GM19328 (cell line): ENCODE data around the gene RNF217.
"Not testable (repeated sequence)": the region's sequence is repeated elsewhere in the genome, so short reads cannot be mapped to it uniquely, and the experiment has no call there.

Experiments
- ATAC-seq: cut with Tn5 transposase; IDR thresholded peaks from one replicate; pipeline ENCODE4 v1.9.1; 2021; ENCODE audit warnings: mild to moderate bottlenecking, moderate library complexity; ENCODE audit not compliant: unreplicated experiment

RNF217 gene

DNA sequence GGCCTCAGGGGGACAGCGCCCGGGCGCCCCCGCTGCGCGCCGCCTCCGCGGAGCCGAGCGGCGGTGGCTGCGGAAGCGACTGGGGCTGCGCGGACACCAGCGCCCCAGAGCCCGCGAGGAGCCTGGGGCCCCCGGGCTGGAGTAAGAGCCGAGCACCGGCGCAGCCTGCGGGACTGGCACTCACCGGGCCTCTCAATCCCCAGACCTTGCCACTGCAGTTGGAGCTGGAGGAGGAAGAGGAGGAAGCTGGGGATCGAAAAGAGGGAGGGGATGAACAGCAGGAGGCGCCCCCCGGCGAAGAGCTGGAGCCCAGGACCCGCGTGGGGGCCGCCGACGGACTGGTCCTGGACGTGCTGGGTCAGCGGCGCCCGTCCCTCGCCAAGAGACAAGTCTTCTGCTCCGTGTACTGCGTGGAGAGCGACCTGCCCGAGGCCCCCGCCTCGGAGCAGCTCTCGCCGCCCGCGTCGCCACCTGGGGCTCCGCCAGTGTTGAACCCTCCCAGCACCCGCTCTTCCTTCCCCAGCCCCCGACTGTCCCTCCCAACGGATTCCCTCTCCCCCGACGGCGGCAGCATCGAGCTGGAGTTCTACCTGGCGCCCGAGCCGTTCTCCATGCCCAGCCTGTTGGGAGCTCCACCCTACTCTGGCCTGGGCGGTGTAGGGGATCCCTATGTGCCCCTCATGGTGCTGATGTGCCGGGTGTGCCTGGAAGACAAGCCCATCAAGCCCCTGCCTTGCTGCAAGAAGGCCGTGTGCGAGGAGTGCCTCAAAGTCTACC, 590 bp downstream of the RNF217 start:
- ATAC-seq, result no peak

DNA sequence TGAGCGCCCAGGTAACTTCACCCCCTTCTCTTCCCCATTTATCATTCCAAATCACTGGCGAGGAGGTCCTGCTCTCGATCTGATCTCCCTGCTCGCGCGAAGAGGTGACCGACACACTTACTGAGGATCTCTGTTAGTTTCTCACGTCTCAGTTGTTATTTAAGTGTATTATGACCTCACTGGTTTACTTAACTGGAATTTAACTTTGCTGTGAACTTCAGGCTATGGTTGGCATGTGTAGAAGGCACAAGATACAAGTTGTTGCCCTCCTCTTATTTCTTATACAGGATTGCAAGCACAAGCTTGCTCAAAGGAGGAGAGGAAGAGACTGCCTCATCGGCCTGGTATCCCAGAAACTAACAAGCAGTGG, 1.2 kb downstream of the RNF217 start:
- no peak for ATAC-seq

DNA sequence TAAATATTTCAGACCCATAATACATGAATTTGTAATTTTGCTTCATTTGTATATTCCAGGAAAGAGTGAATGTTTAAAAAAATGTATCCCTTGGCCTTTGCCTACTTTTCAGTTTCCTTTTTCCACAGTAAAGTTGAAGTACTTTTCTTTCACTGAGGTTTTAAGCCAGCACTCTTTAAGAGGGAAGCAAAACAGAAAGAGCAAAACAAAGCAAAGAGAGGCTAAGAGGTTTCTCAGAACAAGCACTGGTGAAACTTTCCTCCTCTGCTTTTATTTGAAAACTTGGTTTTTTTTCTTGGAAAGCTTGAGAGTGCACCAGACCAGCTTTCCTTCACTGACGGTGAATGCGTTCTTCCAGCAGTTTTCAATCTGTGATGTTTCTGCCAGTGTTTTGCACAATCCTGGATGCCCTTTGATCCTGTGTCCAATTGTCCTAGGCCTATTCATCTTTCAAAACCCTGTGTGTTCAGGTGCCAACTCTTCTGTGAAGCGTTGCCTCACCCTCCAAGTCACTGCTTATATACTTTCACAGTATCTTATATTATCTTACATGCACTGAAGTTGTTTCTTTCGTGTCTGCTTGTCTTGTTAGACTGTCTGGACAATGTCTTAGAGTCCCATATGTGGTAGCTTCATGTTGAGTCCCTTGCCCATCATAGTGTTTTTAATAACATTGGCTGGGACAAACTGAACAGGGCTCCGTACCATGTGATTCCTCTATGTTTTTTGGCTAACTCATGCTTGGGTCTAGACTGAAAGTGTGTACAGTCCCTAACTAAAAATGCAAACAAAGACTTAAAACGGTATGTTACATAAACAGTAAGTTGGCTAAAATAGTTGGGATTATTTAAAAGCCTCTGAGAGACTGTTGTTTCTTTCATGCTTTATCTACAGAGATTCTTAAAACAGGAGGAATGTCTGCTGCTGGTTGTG, 1.9 kb downstream of the RNF217 start:
- ATAC-seq, result no peak

DNA sequence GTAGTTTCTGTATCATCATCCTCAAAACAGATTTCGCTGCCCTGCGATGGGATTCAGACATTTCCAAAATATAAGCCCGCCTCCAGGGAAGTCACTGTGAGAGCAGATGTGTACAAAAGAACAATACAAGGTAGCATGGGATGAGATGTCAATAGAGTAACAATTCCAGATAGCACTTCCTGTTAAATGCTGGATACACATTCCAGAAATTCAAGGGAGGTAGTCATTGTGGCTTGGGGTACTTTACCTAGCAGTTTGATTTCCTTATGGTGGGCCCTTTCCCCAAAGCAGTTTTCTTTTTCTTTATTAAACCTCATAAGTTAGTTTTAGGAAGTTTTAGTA, 2.5 kb downstream of the RNF217 start:
- ATAC-seq, result no peak

- not testable (repeated sequence) for ATAC-seq
Observed at GRCh38 chr6:124965424-124965850, 3.2 kb downstream of the RNF217 start.

- no peak for ATAC-seq
Observed at GRCh38 chr6:124967444-124967843, 5.2 kb downstream of the RNF217 start.

DNA sequence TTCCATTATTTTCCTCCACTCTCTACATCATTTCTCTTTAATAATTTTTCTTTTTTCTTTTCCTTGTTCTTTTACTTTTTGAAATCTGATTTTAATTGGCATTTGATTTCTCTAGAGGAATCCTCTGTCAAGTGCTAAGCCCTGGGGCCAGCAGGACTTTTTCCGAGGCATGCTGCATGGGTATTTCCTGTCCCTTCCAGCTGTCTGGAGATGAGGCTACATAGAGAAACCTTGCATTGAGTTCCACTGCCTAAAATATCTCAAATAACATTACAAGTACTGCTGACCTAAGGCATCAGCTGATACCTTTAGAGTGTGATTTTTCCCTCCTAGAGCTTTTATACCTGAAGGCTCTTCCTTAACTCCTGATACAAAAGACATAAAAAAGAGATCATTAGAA, 6.2 kb downstream of the RNF217 start:
- ATAC-seq, result no peak

- no peak for ATAC-seq
Observed at GRCh38 chr6:124970243-124970642, 8.0 kb downstream of the RNF217 start.

- no peak for ATAC-seq
Observed at GRCh38 chr6:124970763-124971162, 8.5 kb downstream of the RNF217 start.

GRCh38 chr6:124973780-124974179, 11.5 kb downstream of the RNF217 start:
- ATAC-seq, result no peak

DNA sequence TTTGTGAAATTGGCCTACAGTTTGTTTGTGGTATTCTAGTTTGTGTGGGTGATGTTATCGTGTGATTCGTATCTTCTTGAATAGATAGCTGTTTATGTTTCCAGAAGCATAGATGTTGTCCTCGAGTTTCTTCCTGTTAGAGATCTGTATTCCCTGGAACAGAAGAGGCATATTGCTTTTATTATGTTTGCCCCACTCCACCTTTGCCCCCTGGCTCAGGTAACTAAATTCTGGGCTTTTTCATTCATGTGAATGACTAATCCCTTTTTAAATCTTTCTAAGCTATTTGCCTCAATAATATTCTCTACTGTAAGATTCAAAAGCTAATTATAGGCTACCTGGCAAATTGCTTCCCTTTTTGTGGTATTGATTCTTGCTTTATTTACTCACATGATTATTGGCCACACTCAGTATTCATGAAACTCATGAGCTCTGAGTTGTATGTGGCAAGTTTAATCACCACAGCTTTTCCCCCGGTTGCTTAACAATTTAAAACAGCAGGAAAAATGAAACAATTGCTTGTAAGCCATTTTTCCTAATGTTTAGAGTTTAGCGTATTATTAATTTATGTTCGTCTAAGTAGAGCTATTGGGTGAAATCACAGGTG, 12.6 kb downstream of the RNF217 start:
- no peak for ATAC-seq

GRCh38 chr6:124977067-124977908, 15.1 kb downstream of the RNF217 start:
- ATAC-seq, result no peak

GRCh38 chr6:124978451-124979293, 16.4 kb downstream of the RNF217 start:
- no peak for ATAC-seq

GRCh38 chr6:124979294-124979678, 17.0 kb downstream of the RNF217 start:
- no peak for ATAC-seq

DNA sequence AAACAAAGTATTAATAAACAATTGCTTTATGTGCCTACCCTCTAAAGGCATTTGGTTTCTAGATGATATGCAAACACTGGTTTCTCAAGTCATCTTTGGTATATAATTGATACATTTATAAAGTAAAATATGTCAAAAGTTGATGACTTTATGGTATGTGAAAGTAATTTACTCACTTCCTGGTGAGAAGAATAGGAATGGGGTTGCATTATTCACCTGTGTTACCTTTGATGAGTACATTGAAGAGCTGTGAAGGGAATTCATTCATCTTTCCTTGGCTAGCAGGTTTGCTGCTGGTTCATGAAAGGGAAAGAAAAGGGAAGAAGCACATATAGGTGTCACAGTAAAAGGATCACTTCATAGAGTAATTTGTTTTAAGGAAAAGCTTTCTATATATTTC, 20.4 kb downstream of the RNF217 start:
- no peak for ATAC-seq

DNA sequence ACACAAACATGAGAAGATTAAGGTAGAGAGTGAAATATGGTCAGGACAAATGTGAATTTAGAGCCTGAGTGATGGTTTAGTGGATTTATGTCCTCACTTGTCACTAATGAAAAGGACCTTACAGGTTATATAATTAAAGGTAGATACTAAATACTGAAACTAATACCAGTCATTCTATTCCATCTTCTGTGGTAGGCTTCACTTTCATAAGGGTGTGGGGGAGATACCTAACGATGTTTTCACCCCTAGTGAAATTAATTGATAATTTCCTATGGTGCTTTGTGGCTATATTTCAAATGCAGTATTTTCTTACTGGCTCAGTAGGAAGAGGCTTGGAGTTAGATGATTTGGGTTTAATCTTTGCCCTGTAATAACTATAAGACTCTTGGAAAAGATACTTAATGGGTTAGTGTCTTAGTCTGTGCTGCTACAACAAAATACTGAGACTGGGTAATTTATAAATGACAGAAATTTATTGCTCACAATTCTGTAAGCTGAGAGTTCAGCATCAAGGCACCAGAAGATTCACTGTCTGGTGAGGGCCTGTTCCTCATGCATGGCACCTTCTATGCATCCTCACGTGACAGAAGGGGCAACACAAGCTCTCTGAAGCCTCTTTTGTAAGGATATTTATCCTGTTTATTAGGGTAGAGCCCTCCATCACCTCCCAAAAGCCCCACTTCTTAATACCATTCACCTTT, 21.3 kb downstream of the RNF217 start:
- no peak for ATAC-seq

- ATAC-seq, result no peak
Observed at GRCh38 chr6:124984668-124985338, 22.6 kb downstream of the RNF217 start.

DNA sequence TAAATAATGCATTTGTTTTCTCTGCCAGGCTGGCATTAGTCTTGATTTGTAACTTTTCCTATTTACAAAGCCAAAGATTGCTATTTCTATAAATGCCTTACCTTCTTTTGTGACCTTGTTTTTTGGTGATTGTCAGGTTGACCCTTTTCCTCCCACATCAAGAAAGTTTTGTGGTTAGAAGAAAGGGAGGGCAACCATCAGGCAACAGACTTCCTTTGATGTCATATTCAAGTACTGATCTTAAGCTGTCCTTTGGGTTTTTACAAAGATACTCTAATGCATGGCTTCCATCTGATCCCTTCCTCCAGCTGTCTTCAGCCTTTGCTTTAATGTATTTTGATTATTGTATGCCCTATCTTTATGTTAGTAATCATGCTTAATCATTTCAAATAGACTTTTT, 23.9 kb downstream of the RNF217 start:
- ATAC-seq, result no peak

- ATAC-seq, result no peak
Observed at GRCh38 chr6:124987291-124987690, 25.1 kb downstream of the RNF217 start.
